PC-3 (cell line): Measurements from ENCODE around the gene CRTAC1.

ENCODE experiments used
- CTCF ChIP-seq: fragments of 300-600 bp; sonication (generic); conservative IDR thresholded peaks from 2 replicates; pipeline ENCODE4 v1.5.1; 2017; ENCODE audit warnings: antibody characterized with exemption, low read depth, mild to moderate bottlenecking, low read length
- EZH2 ChIP-seq: fragments of 300-600 bp; sonication (generic); IDR thresholded peaks from one replicate; pipeline ENCODE4 v1.6.1; 2017; ENCODE audit warnings: antibody characterized with exemption, mild to moderate bottlenecking, low read length; ENCODE audit not compliant: unreplicated experiment
- EZH2phosphoT487 ChIP-seq: fragments of 300-600 bp; sonication (generic); IDR thresholded peaks from 2 replicates; pipeline ENCODE4 v1.6.1; 2018; ENCODE audit warnings: mild to moderate bottlenecking, antibody characterized with exemption, low read length, borderline replicate concordance

GRCh38 chr10:98067165-98067564, 36.7 kb upstream of the CRTAC1 start:
- no peak for TF ChIP-seq CTCF
- TF ChIP-seq EZH2 = no peak
- TF ChIP-seq EZH2phosphoT487 = no peak
